ENCODE measurements around the gene RAB11FIP4.

RAB11FIP4 gene

DNA sequence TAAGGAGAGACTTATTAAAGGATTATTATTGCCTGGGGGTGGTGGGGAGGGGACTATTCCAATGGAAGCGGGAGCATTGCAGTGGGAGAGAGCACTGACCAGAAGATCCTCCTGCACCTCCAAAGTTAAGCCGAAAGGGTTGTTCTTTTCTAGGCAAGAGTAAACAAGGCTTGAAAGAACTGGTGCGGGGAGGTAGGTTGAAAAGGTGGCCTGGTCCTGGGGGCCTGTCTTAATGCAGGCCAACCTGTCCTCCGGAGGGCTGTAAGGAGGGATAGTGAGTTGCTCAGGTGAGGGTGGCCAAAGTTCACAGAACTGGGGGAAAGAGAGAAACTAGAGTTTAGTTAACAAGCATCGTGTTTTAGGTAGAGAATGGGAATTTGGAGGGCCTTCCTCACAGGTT lies 65.3 kb downstream of the RAB11FIP4 start:
- no peak for TF ChIP-seq CTCF (IDR thresholded peaks at IDR 0.05; ENCODE audit: borderline replicate concordance, insufficient read depth, low read depth, low read length)

GRCh38 chr17:31457391-31458234 lies 66.1 kb downstream of the RAB11FIP4 start:
- no peak for TF ChIP-seq CTCF (IDR thresholded peaks at IDR 0.05; ENCODE audit: borderline replicate concordance, insufficient read depth, low read depth, low read length)
- H3K4me3 ChIP-seq (ENCODE audit: low read depth, low read length) = no peak overlapping the region

More for the DNA sequence above, 65.3 kb downstream of the RAB11FIP4 start:
- H3K4me3 ChIP-seq (ENCODE audit: low read depth, low read length) = no peak overlapping the region

GRCh38 chr17:31458829-31459228 lies 67.4 kb downstream of the RAB11FIP4 start:
- TF ChIP-seq CTCF (IDR thresholded peaks at IDR 0.05; ENCODE audit: borderline replicate concordance, insufficient read depth, low read depth, low read length) = no peak
- H3K4me3 ChIP-seq (ENCODE audit: low read depth, low read length) = no peak overlapping the region

DNA sequence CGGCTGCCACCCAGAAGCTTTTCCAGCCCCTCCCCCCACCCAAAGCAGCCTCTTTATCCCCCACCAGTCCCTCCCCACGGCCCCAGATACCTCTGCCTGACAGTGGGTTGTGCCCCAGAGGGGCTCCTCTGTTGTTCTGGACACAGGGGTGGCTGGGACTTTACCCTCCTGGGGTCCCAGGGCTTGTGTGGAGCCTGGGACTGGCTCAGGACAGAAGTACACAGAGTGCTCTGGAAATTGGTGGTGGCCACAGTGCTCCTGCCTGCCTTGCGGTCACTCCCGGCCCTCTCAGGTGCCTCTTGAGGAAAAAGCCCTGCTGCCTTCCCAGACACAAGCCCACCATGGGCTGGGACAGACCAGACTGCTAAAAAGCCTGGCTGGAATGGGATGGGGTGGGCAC lies 68.2 kb downstream of the RAB11FIP4 start:
- TF ChIP-seq CTCF (IDR thresholded peaks at IDR 0.05; ENCODE audit: borderline replicate concordance, insufficient read depth, low read depth, low read length) = no peak
- no peak overlapping the region for H3K4me3 ChIP-seq (ENCODE audit: low read depth, low read length)

GRCh38 chr17:31460226-31460721 lies 68.8 kb downstream of the RAB11FIP4 start:
- no peak overlapping the region for H3K4me3 ChIP-seq (ENCODE audit: low read depth, low read length)
- no peak for TF ChIP-seq CTCF (IDR thresholded peaks at IDR 0.05; ENCODE audit: borderline replicate concordance, insufficient read depth, low read depth, low read length)

DNA sequence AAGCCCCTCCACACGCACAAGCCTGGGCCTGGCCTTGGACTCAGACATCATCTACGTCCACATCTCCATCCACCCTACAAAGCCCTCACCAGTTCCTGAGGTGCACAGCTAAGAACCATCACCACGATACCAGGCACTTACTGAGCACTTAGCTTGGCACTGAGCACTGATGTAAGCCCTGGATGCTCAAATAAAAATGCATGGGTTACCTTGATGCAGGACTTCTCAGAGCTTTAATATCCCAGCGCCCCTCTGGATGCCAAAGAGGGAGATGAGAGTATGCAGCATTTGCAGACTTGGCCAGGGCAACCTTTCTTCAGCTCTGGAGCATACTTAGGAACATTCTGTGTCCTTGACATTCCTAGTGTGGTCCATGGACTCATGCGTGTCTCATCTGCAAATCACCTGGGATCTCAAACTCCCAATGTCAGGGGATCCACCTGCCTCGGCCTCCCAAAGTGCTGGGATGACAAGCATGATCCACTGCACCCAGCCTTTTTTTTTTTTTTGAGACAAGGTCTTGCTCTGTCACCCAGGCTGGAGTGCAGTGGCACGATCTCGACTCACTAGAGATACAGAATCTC lies 69.8 kb downstream of the RAB11FIP4 start:
- H3K4me3 ChIP-seq (ENCODE audit: low read depth, low read length) = no peak overlapping the region
- no peak for TF ChIP-seq CTCF (IDR thresholded peaks at IDR 0.05; ENCODE audit: borderline replicate concordance, insufficient read depth, low read depth, low read length)

DNA sequence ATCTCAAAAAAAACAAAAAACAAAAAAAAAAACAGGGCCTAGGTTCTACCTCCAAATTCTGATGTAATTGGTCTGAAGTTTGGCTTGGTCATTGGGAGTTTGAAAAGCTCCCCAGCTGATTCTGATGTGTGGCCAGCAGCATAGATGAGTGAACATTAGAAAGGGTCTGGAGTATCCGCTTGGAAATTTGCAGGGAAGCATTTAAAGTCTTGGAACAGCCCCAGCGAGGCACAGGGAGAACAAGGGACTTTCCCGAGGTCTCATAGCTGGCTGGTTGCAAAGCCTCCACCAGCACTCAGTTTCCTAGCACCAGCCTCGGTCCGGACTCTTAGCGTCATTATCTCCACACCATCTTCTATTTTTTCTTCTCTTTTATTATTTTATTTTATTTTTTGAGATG lies 70.8 kb downstream of the RAB11FIP4 start:
- no peak for TF ChIP-seq CTCF (IDR thresholded peaks at IDR 0.05; ENCODE audit: borderline replicate concordance, insufficient read depth, low read depth, low read length)
- H3K4me3 ChIP-seq (ENCODE audit: low read depth, low read length) = no peak overlapping the region

All from GM12875 (cell line).